ENCODE data around the gene NEFH. TPM values are rescaled to one million over a fixed set of nuclear protein-coding genes. Genes with fewer than 3 reads are reported as not detected.

NEFH gene
- total RNA-seq, 1 donor from 2014 or later: 0.20 TPM

- no peak for ATAC-seq (ENCODE audit: low read depth)
Observed at GRCh38 chr22:29445508-29445907, 34.5 kb upstream of the NEFH start.

GRCh38 chr22:29447906-29448305 is 32.1 kb upstream of the NEFH start:
- CTCF ChIA-PET: no interaction called here
- no peak overlapping the region for H3K4me3 Mint-ChIP-seq

More at GRCh38 chr22:29445508-29445907, 34.5 kb upstream of the NEFH start:
- no peak for TF ChIP-seq CTCF (IDR thresholded peaks at IDR 0.05)
- no peak overlapping the region for H3K27ac Mint-ChIP-seq
- intact Hi-C loops (cut with micrococcal nuclease): no loop called here
- ChIA-PET CTCF (no interaction called here), POLR2A (no interaction called here)
- no peaks in the 10 kb centered on the region for H3K4me1 Mint-ChIP-seq
- no peaks in the 10 kb centered on the region for H3K36me3 Mint-ChIP-seq (ENCODE audit: low read depth)
- H3K9me3 Mint-ChIP-seq: no peaks in the 10 kb centered on the region
- DNase-seq: no peak
- H3K4me3 Mint-ChIP-seq: no peak overlapping the region
- peaks cover 15% of the 10 kb centered on the region for H3K27me3 Mint-ChIP-seq

GRCh38 chr22:29449296-29449875 is 30.6 kb upstream of the NEFH start:
- TF ChIP-seq CTCF (IDR thresholded peaks at IDR 0.05): no peak
- intact Hi-C loops (cut with micrococcal nuclease): no loop called here
- Mint-ChIP-seq H3K27ac (no peak overlapping the region), H3K4me3 (no peak overlapping the region), H3K4me1 (no peaks in the 10 kb centered on the region), H3K36me3 (ENCODE audit: low read depth) (no peaks in the 10 kb centered on the region), H3K9me3 (no peaks in the 10 kb centered on the region), H3K27me3 (peaks cover 2% of the 10 kb centered on the region)
- no peak for ATAC-seq (ENCODE audit: low read depth)
- ChIA-PET POLR2A (interaction anchor here (0.6 kb wide), 1 partner anchor 150 kb away, joined by 4 read pairs; no protein-coding TSS in a partner anchor), CTCF (no interaction called here)
- no peak for DNase-seq

More at GRCh38 chr22:29447906-29448305, 32.1 kb upstream of the NEFH start:
- Mint-ChIP-seq H3K27me3 (peaks cover 4% of the 10 kb centered on the region), H3K4me1 (no peaks in the 10 kb centered on the region), H3K9me3 (no peaks in the 10 kb centered on the region), H3K36me3 (ENCODE audit: low read depth) (no peaks in the 10 kb centered on the region), H3K27ac (no peak overlapping the region)
- no peak for TF ChIP-seq CTCF (IDR thresholded peaks at IDR 0.05)
- POLR2A ChIA-PET: no interaction called here
- DNase-seq (no peak), ATAC-seq (ENCODE audit: low read depth) (no peak)
- intact Hi-C loops (cut with micrococcal nuclease): no loop called here

- ChIA-PET CTCF (no interaction called here), POLR2A (no interaction called here)
- Mint-ChIP-seq H3K27ac (no peak overlapping the region), H3K4me1 (no peaks in the 10 kb centered on the region), H3K4me3 (no peak overlapping the region), H3K36me3 (ENCODE audit: low read depth) (no peaks in the 10 kb centered on the region), H3K9me3 (no peaks in the 10 kb centered on the region), H3K27me3 (peaks cover 2% of the 10 kb centered on the region)
- TF ChIP-seq CTCF (IDR thresholded peaks at IDR 0.05): no peak
- ATAC-seq (ENCODE audit: low read depth) (no peak), DNase-seq (no peak)
- intact Hi-C loops (cut with micrococcal nuclease): no loop called here
Observed at GRCh38 chr22:29450222-29450621, 29.8 kb upstream of the NEFH start.

GRCh38 chr22:29451863-29452262 is 28.2 kb upstream of the NEFH start:
- Mint-ChIP-seq H3K4me1 (no peaks in the 10 kb centered on the region), H3K4me3 (no peak overlapping the region), H3K27me3 (peaks cover 2% of the 10 kb centered on the region), H3K27ac (no peak overlapping the region), H3K36me3 (ENCODE audit: low read depth) (no peaks in the 10 kb centered on the region), H3K9me3 (no peaks in the 10 kb centered on the region)
- CTCF ChIA-PET: no interaction called here
- ATAC-seq (ENCODE audit: low read depth): no peak
- POLR2A ChIA-PET: no interaction called here
- no peak for DNase-seq
- intact Hi-C loops (cut with micrococcal nuclease): no loop called here
- TF ChIP-seq CTCF (IDR thresholded peaks at IDR 0.05): no peak

Measured in activated B cell treated with CpG ODN at 0.5 μM for 24 hours (primary cell).